ENCODE measurements around the gene KDM3B.

The KDM3B gene

DNA sequence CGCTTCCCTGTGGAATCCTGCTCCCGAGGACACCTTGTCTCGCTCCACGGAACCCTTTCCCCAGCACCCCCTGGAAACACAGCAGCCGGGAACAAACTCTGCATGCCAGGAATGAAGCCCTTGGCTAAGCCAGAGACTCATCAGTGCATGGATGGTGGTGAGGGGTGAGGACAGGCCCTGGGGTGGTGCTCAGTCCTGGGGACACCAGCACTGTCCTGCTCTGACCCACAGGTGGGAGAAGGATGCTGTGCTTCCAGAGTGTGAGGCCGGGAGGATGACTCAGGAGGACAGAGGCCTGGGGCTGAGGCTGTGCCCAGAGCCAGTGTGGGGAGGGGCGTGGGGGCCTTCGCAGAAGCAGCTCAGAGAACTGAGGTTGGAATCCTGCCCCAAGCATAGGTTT is 101.6 kb downstream of the KDM3B start:
- no peak for DNase-seq

GRCh38 chr5:138455232-138455930 is 102.9 kb downstream of the KDM3B start:
- DNase-seq: no peak

- no peak for DNase-seq
These were observed 105.2 kb downstream of the KDM3B start for GRCh38 chr5:138457531-138458275.

DNA sequence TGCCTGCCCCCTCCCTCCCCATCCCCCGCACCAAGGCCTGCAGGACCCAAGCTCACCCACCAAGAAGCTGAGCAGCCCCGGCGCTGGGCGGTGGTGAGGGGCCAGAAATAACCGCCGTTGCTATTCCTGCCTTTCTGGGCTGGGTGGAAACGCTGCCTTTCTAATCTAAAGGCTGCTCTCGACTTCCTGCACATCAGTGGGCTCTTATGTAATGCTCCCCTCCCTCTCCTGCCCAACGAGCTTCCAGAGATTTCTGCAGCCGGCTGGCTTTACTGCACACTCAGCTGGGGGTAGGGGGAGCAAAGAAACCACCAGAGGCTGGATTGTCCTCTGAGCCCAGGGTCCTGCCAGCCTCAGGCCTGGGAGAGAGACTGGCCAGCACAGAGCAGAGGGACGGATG is 105.9 kb downstream of the KDM3B start:
- DNase-seq: no peak

- DNase-seq: no peak
These were observed 106.4 kb downstream of the KDM3B start for GRCh38 chr5:138458856-138459255.

GRCh38 chr5:138459311-138459933 is 106.9 kb downstream of the KDM3B start:
- no peak for DNase-seq

DNA sequence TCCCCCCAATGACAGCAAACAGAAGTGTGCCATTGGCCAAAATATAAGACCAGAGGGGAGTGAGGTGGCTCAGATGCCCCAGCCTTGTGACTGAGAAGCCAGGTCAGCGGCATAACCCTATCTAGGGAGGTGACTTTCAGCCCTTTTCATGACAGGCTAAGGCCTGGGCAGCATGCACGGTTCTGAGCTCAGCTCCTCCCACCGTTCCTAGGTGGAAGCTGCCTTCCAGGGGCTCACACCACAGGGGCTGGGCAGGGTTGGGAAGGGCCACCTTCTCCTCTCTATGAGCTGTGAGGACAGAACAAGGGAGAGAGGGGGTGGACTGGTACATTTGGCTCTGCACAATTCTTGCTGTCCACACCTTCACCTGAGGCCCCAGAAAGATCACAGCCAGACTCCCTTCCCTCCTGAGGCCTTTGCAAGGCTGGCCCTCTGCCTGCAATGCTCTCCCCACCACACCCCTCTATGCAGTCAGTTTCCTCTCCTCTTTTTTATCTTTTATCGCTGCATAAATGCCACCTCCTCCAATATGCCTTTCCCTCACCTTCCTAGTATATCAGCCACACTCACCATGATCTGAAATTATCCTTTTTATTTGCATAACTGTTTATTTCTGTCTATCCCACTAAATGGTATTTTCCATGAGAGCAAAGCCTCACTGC is 107.7 kb downstream of the KDM3B start:
- no peak for DNase-seq

GRCh38 chr5:138461343-138462125 is 109.0 kb downstream of the KDM3B start:
- DNase-seq: peak; percentile 88

GRCh38 chr5:138463419-138464007 is 111.0 kb downstream of the KDM3B start:
- DNase-seq: peak; percentile 36

GRCh38 chr5:138464008-138464387 is 111.5 kb downstream of the KDM3B start:
- peak; percentile 97 for DNase-seq

DNA sequence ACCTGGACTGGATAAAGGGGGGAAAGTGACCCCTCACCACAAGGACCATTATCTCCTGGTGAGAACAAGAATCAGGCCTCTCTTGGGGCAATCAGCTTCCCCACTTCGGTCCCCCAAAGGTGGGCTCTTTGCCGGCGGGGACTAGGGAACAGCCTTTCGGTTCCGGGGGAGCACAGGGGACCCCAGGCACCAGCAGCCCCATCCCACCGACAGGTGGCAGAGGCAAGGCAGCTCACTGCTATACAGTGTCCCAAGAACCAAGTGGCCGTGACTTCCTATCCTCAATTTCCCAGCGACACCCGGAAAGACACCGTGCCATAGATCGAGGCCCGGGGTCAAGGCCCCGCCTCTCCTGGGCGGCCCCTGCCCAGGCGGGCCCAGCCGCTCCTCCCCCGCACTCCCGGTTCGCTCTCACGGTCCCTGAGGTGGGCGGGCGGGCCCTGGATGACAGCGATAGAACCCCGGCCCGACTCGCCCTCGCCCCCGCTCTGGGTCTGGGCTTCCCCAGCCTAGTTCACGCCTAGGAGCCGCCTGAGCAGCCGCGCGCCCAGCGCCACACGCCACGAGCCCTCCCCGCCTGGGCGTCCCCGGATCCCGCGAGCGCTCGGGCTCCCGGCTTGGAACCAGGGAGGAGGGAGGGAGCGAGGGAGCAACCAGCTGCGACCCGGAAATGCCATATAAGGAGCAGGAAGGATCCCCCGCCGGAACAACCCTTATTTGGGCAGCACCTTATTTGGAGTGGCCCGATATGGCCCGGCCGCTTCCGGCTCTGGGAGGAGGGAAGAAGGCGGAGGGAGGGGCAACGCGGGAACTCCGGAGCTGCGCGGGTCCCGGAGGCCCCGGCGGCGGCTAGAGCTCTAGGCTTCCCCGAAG is 112.1 kb downstream of the KDM3B start:
- DNase-seq: peak; percentile 99

- peak; percentile 95 for DNase-seq
These were observed 113.0 kb downstream of the KDM3B start, which contains the start of gene EGR1 for GRCh38 chr5:138465261-138466124. EGR1 (plus strand) TSS chr5:138465479; CDS start chr5:138465762, 283 bp downstream.

GRCh38 chr5:138466125-138466899 is 113.8 kb downstream of the KDM3B start:
- peak; percentile 53 for DNase-seq

- peak; percentile 52 for DNase-seq
These were observed 114.6 kb downstream of the KDM3B start for GRCh38 chr5:138466900-138467710.

GRCh38 chr5:138467711-138468132 is 115.2 kb downstream of the KDM3B start:
- peak; percentile 55 for DNase-seq

GRCh38 chr5:138468133-138468965 is 115.9 kb downstream of the KDM3B start:
- peak; percentile 61 for DNase-seq

DNA sequence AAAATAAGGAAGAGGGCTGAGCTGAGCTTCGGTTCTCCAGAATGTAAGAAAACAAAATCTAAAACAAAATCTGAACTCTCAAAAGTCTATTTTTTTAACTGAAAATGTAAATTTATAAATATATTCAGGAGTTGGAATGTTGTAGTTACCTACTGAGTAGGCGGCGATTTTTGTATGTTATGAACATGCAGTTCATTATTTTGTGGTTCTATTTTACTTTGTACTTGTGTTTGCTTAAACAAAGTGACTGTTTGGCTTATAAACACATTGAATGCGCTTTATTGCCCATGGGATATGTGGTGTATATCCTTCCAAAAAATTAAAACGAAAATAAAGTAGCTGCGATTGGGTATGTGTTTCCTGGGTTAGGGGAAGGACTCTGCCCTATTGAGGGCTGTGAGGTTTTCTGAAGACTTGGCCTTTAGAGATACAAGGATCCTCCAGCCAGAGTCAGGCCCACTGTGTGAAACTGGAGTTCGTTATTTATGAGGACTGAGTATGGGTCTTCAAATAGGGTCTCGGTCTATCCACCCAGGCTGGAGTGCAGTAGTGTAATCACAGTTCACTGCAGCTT is 116.6 kb downstream of the KDM3B start:
- DNase-seq: peak; percentile 77
